D721Med (cell line): Measurements from ENCODE around the gene HDAC10.

Source experiments
- DNase-seq: peaks from one replicate; pipeline ENCODE4 v3.0.0; 2011; ENCODE audit warnings: low spot score; ENCODE audit not compliant: insufficient read length
- FAIRE-seq: peaks from 2 replicates; lab custom pipeline; 2011; peaks lifted over from hg19 to GRCh38; lab: Jason Lieb, UNC
- CTCF ChIP-seq: IDR thresholded peaks from 2 replicates; pipeline ENCODE4 v1.5.1; 2012; ENCODE audit warnings: mild to moderate bottlenecking, control low read depth; ENCODE audit not compliant: insufficient read depth; ENCODE audit errors: missing control alignments

Gene HDAC10

GRCh38 chr22:50261615-50262459 is 10.8 kb upstream of the HDAC10 start, which contains the start of gene MAPK12:
TSS of gene MAPK12 (minus strand) at chr22:50261683. CDS start at chr22:50261509, 174 bp downstream.
- FAIRE-seq (no peak), DNase-seq (no peak)
- TF ChIP-seq CTCF = no peak

- DNase-seq (no peak), FAIRE-seq (no peak)
- no peak for TF ChIP-seq CTCF
Measured at GRCh38 chr22:50260801-50261614, 9.9 kb upstream of the HDAC10 start.

GRCh38 chr22:50260434-50260800 is 9.4 kb upstream of the HDAC10 start:
- no peak for DNase-seq
- FAIRE-seq = no peak
- TF ChIP-seq CTCF = no peak

GRCh38 chr22:50259302-50259701 is 8.2 kb upstream of the HDAC10 start:
- no peak for TF ChIP-seq CTCF
- DNase-seq = no peak
- no peak for FAIRE-seq

- FAIRE-seq (no peak), DNase-seq (no peak)
- no peak for TF ChIP-seq CTCF
Measured at GRCh38 chr22:50258361-50259292, 7.6 kb upstream of the HDAC10 start.

GRCh38 chr22:50257451-50258360 is 6.6 kb upstream of the HDAC10 start:
- DNase-seq (no peak), FAIRE-seq (no peak)
- no peak for TF ChIP-seq CTCF
